ENCODE measurements around the gene OSCAR.

Gene OSCAR

DNA sequence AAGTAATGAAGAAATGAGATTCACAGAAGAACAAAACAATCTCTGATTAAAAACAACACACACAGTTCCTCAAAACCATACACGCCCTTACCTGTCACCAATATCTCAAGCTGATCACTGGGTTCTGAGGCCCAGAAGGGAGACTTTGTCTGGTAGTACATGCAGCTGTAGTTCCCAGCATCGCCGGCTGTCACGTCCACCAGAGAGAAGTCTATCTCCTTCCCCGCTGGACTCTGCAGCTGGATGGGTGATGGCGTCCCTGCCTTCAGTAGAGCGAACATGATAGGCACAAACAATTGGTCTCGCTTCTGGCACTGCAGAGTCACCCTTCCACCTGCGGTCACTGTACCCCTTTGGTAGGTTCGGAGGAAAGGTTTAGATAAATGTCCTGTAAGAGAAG, 26.8 kb downstream of the OSCAR start:
- Mint-ChIP-seq H3K9me3 (no peaks in the 10 kb centered on the region), H3K4me1 (no peaks in the 10 kb centered on the region), H3K27me3 (no peaks in the 10 kb centered on the region), H3K27ac (no peak overlapping the region), H3K36me3 (no peaks in the 10 kb centered on the region), H3K4me3 (no peak overlapping the region)

DNA sequence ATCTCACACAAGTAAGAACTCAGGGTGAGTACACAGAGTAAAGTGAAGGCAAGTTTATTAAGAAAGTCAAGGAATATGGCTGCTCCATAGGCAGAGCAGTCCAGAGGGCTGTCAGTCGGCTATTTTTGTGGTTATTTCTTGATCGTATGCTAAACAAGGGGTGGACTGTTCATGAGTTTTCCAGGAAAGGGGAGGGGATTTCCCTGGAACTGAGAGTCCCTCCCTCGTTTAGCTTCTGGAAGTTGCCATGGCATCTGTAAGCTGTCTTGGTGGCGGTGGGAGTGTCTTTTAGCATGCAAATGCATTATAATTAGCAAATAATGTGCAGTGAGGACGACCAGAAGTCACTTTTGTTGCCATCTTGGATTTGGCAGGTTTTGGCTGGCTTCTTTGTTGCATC, 31.1 kb downstream of the OSCAR start:
- Mint-ChIP-seq H3K4me1 (no peaks in the 10 kb centered on the region), H3K9me3 (no peaks in the 10 kb centered on the region), H3K27ac (no peak overlapping the region), H3K36me3 (no peaks in the 10 kb centered on the region), H3K4me3 (no peak overlapping the region), H3K27me3 (peaks cover 4% of the 10 kb centered on the region)

DNA sequence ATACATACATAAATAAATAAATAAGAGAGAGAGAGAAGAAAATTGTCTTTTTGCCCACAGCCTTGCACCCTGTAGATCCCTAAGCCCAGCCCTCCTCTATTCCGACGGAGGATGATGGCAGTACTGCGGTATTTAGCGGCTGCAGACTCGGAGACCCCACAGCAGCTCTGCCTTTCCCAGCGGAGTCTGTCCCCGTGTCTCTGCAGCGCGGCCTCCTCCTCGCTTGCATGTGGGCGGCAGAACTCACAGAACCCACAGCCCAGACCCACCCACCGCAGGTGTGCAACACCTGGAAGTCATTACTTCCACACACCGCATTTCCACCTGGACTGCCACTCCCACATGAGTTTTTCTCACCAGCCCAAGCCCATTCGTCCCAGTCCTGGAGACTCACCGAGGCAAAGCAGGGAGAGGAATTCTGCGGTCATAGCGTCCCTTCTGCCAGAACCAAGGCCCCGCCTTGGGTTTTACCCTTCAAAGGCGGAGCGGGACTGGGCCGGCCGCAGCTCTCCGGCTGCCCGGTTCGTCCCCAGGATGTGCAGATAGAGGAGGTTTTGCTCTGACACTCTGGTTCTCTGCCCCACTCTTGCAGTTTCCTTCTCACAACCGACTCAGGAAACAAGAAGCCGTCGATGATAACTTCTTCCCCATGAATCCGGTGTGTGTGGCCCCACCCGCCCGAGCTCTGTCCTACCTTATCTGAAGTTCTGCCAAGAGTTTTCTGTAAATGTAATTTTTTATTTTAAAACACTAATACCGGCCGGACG, 37.1 kb downstream of the OSCAR start, which contains the start of gene VSTM1:
TSS of gene VSTM1 (minus strand) at position 548 of the 767 bp plus-strand sequence. CDS start at position 428, 120 bp downstream.
- peaks cover 4% of the 10 kb centered on the region for H3K27me3 Mint-ChIP-seq
- H3K36me3 Mint-ChIP-seq, result no peaks in the 10 kb centered on the region
- no peaks in the 10 kb centered on the region for H3K9me3 Mint-ChIP-seq
- no peak within 1 kb of the TSS for H3K27ac Mint-ChIP-seq
- no peaks in the 10 kb centered on the region for H3K4me1 Mint-ChIP-seq
- no peak within 1 kb of the TSS for H3K4me3 Mint-ChIP-seq

DNA sequence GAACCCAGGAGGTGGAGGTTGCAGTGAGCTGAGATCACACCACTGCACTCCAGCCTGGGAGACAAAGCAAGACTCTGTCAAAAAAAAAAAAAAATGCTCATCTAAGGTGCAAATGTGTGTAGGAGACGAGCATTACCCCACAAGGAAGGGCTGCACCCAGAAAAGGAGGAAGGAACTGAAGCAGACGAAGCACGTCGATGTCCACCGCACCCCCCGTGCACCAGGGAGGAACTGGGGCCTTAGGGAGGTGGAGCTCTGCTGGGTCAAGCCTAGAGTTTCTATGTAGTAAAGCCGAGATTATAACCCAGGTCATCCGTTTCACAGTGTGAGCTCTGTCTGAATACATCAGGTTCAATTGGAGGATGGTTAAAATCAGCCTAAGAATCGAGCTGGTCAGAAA, 38.0 kb downstream of the OSCAR start:
- H3K4me1 Mint-ChIP-seq, result no peaks in the 10 kb centered on the region
- H3K27me3 Mint-ChIP-seq, result peaks cover 4% of the 10 kb centered on the region
- H3K27ac Mint-ChIP-seq, result no peak overlapping the region
- no peak overlapping the region for H3K4me3 Mint-ChIP-seq
- H3K9me3 Mint-ChIP-seq, result no peaks in the 10 kb centered on the region
- no peaks in the 10 kb centered on the region for H3K36me3 Mint-ChIP-seq

DNA sequence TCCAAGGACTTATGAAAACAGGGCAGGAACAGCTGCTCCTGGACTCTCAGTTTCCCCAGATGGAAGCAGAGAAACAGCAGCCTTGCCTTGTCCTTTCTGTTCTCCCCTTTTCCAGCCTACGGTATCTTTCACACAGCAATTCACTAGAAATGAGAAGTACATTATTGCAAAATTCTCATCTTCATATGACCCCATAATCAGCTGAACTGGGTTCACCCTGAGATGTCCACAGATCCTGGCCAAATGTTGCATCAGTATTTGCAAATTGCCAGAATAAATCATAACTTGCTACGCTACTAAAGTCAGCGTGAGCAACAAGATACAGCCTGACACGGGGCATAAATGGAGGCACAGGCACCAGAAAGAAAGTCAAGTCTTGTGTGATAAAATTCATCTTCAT, 53.0 kb downstream of the OSCAR start:
- H3K4me1 Mint-ChIP-seq, result no peaks in the 10 kb centered on the region
- no peaks in the 10 kb centered on the region for H3K9me3 Mint-ChIP-seq
- H3K27me3 Mint-ChIP-seq, result peaks cover 18% of the 10 kb centered on the region
- no peak overlapping the region for H3K4me3 Mint-ChIP-seq
- no peak overlapping the region for H3K27ac Mint-ChIP-seq
- H3K36me3 Mint-ChIP-seq, result no peaks in the 10 kb centered on the region

DNA sequence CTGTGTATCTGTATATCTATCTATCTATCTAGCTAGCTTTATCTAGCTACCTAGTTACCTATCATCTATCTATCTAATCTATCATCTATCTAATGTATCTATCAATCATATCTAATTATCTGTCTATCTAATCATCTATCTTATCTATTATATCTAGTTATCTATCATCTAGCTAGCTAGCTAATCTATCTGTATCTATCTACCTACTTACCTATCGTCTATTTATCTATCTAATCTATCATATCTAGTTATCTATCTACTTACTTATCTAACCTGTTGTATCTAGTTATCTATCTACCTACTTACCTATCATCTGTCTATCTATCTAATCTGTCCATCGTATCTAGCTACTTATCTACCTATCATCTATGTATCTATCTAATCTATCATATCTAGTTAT, 54.8 kb downstream of the OSCAR start:
- no peaks in the 10 kb centered on the region for H3K4me1 Mint-ChIP-seq
- H3K27me3 Mint-ChIP-seq, result peaks cover 19% of the 10 kb centered on the region
- H3K27ac Mint-ChIP-seq, result no peak overlapping the region
- H3K36me3 Mint-ChIP-seq, result no peaks in the 10 kb centered on the region
- H3K4me3 Mint-ChIP-seq, result no peak overlapping the region
- H3K9me3 Mint-ChIP-seq, result no peaks in the 10 kb centered on the region

Data from activated naive CD4-positive, alpha-beta T cell treated with anti-CD3 and anti-CD28 coated beads, Interleukin-2, amount 50 U/mL, for 24 hours (primary cell).